Breast epithelium (tissue), 3 donors: ENCODE results near the gene PSMB5.
A peak's percentile ranks its signal among the peaks of the same experiment; 100 is the strongest.

Source experiments
- POLR2A ChIP-seq: fragments of 450-650 bp; IDR thresholded peaks from one replicate; pipeline ENCODE4 v1.6.1; 2016; ENCODE audit warnings: antibody characterized with exemption, mild to moderate bottlenecking, moderate library complexity
- POLR2AphosphoS5 ChIP-seq, 3 donors: sonication (generic); formaldehyde crosslinking; IDR thresholded peaks; one replicate each; pipeline ENCODE4 v1.6.1; 2017; ENCODE audit warnings: antibody characterized with exemption in 3 of 3
- TF ChIP-seq, protein P1 (sequence below), 3 donors: fragments of 450-650 bp; IDR thresholded peaks; one replicate each; pipeline ENCODE4 v1.5.1; 2016 to 2017; ENCODE audit warnings: antibody characterized with exemption in 3 of 3, mild to moderate bottlenecking in 3 of 3, moderate library complexity in 3 of 3

GRCh38 chr14:23062002-23062401 is 27.3 kb upstream of the PSMB5 start:
- TF ChIP-seq, protein P1, sequence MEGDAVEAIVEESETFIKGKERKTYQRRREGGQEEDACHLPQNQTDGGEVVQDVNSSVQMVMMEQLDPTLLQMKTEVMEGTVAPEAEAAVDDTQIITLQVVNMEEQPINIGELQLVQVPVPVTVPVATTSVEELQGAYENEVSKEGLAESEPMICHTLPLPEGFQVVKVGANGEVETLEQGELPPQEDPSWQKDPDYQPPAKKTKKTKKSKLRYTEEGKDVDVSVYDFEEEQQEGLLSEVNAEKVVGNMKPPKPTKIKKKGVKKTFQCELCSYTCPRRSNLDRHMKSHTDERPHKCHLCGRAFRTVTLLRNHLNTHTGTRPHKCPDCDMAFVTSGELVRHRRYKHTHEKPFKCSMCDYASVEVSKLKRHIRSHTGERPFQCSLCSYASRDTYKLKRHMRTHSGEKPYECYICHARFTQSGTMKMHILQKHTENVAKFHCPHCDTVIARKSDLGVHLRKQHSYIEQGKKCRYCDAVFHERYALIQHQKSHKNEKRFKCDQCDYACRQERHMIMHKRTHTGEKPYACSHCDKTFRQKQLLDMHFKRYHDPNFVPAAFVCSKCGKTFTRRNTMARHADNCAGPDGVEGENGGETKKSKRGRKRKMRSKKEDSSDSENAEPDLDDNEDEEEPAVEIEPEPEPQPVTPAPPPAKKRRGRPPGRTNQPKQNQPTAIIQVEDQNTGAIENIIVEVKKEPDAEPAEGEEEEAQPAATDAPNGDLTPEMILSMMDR (IDR thresholded peaks at IDR 0.05) = no peak
- TF ChIP-seq POLR2AphosphoS5 (IDR thresholded peaks at IDR 0.05) (peak; percentile 40 to 69 (median 66)), POLR2A (no peak)
